ENCODE data around the gene ARID1B. TPM values are rescaled to one million over a fixed set of nuclear protein-coding genes. Genes with fewer than 3 reads are reported as not detected.

Gene ARID1B
- total RNA-seq, 5 donors from 2014 or later (not counting 1 experiment from before 2014, with no cell fraction given) = 103 to 161 (median 108) TPM

DNA sequence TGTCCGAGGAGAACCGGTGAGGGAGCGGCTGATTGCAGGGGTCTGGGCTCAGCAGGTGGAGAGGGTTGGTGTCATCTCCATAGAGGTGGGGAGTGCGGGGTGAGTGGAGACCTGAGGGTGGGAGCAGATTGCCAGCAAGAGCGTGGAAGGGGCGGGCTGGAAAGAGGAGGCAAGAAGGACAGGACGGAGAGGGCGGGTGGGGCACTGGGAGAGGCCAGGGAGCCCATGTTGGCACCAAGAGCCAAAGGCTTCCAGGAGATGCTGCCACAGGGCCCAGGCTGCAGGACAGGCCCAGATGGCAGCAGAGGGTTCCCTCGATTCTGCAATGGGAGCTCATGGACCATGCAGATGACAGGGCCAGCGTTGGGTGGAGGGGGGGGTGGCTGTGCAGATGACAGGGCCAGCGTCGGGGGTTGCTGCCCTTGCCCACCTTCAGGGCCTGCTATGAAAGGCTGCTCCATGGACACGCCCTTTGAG is 440.8 kb downstream of the ARID1B start:
- H3K4me1 ChIP-seq (ENCODE audit: control insufficient read depth in 1 of 2, extremely low read depth in 1 of 2, insufficient read depth in 2 of 2, low read length in 2 of 2) = peaks cover 13 to 26% of the 10 kb centered on the region in 2 experiments
- no peaks in the 10 kb centered on the region for H3K27me3 Mint-ChIP-seq
- H3K27me3 ChIP-seq (replicated peaks in 1 of 2; ENCODE audit: control insufficient read depth in 2 of 2, extremely low read depth in 1 of 2, insufficient read depth in 2 of 2, low read length in 1 of 2) = peaks cover 0 to 13% of the 10 kb centered on the region in 2 experiments
- H3K4me3 ChIP-seq (ENCODE audit: control insufficient read depth in 1 of 2, extremely low read depth in 1 of 2, low read length in 1 of 2) = no peak overlapping the region
- POLR2A ChIA-PET = no interaction called here
- peaks cover 4% of the 10 kb centered on the region for H3K36me3 Mint-ChIP-seq
- H3K27ac ChIP-seq (ENCODE audit: low read length) = no peak overlapping the region
- DNase-seq (no peak), ATAC-seq (replicated peaks in 1 of 4) (no peak)
- 93% methylated on average over 13 of the region's 13 CpGs for WGBS (ENCODE audit: insufficient coverage)
- H3K9me3 ChIP-seq = no peaks in the 10 kb centered on the region
- H3K36me3 ChIP-seq (ENCODE audit: control insufficient read depth in 2 of 2, extremely low read depth in 1 of 2, insufficient read depth in 1 of 2, low read length in 1 of 2) = no peaks in the 10 kb centered on the region
- H3K4me1 Mint-ChIP-seq = peaks cover 19 to 32% (median 26%) of the 10 kb centered on the region in 3 donors
- no peak overlapping the region for H3K27ac Mint-ChIP-seq
- CTCF ChIA-PET = no interaction called here
- no peaks in the 10 kb centered on the region for H3K9me3 Mint-ChIP-seq
- no peak overlapping the region for H3K4me3 Mint-ChIP-seq

DNA sequence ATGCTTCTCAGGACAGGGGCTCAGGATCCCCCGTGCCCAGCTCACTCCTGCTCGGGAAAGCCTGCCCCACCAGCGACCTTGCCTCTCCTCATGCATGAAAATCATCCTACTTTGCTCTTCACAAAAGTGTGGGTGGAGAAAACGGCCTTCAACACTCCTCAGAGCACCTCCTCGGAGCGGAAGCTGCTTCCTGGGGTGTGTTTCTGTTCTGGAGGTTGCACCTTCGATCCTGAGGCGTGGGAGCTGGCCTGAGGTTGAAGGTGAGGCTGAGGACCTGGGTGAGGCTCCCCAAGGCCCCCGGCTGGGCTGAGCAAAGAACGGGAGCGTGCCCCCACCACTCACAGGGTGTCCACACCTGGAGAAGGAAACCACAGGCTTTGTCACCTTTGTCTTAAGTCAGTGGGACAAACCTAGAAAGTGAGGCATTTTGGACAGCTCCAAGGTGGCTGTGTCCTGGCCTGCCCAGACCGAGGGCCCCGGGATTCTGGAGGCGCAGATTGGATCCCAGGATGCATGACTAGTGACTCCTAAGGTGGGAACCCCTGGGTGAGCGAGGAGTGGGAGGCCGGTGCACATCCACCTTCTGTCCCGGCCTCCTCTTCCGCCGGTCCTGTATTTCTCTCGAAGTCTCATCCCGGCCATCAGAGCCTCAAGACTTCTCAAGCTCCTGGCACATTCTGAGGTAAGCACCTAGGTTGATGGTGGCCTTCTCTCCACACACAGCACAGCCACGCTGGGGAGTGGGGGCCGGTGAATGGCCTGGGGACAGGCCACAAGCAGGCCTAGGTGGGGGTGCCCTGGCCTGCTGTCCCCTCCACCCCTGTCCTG is 441.4 kb downstream of the ARID1B start:
- Mint-ChIP-seq H3K9me3 (no peaks in the 10 kb centered on the region), H3K4me1 (peaks cover 24 to 39% (median 31%) of the 10 kb centered on the region in 3 donors), H3K27ac (no peak overlapping the region), H3K4me3 (no peak overlapping the region), H3K27me3 (no peaks in the 10 kb centered on the region), H3K36me3 (peaks cover 4% of the 10 kb centered on the region)
- 96% methylated on average over 12 of the region's 23 CpGs for WGBS (ENCODE audit: insufficient coverage)
- DNase-seq (no peak), ATAC-seq (replicated peaks in 1 of 4) (no peak)
- CTCF ChIA-PET = no interaction called here
- Histone ChIP-seq H3K27ac (ENCODE audit: low read length) (no peak overlapping the region), H3K36me3 (ENCODE audit: control insufficient read depth in 2 of 2, extremely low read depth in 1 of 2, insufficient read depth in 1 of 2, low read length in 1 of 2) (no peaks in the 10 kb centered on the region), H3K4me3 (ENCODE audit: control insufficient read depth in 1 of 2, extremely low read depth in 1 of 2, low read length in 1 of 2) (no peak overlapping the region), H3K9me3 (no peaks in the 10 kb centered on the region), H3K4me1 (ENCODE audit: control insufficient read depth in 1 of 2, extremely low read depth in 1 of 2, insufficient read depth in 2 of 2, low read length in 2 of 2) (peaks cover 15 to 32% of the 10 kb centered on the region in 2 experiments), H3K27me3 (replicated peaks in 1 of 2; ENCODE audit: control insufficient read depth in 2 of 2, extremely low read depth in 1 of 2, insufficient read depth in 2 of 2, low read length in 1 of 2) (peaks cover 0 to 13% of the 10 kb centered on the region in 2 experiments)
- POLR2A ChIA-PET = no interaction called here

DNA sequence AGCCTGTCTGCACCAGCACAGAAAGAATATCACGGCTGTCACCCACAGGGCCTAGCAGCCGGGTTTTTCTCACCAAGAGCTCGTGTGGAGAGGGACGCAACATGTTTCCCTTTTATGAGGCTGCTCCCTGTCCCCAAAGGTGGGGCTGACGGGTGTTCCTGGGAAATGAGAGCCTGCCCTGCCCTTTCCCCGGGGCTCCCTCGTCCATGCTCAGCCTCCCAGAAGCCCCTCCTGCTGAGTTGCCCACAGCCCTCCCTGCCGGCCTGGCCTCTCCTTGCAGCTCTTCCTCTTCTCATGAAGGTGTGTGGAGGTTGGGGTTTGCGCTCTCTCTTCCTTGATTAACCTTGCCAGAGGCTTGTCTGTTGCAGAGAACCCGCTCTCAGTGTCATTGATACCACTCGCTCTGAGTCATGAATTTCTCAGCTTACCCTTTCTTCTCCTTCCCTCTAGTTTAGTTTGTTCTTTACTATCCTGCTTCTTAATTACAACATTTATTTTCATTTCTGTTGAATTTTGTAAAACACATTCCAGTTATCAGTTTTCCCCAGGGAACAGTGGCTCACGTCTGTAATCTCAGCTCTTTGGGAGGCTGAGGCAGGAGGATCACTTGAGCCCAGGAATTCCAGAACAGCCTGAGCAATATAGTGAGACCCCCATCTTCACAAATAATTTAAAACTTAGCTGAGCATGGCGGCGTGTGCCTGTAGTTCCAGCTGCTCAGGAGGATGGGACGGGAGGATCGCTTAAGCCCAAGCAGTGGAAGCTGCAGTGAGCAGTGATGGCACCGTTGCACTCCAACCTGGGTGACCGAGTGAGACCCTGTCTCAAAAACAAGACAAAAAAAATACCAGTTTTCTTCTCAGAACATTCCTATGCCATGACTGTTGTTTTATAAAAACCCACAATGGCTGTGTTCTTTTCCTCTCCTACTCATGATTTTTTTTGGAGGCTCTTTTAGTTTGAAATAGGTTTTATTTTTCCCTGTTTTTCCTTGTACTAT is 442.3 kb downstream of the ARID1B start:
- no peak overlapping the region for H3K27ac ChIP-seq (ENCODE audit: low read length)
- CTCF ChIA-PET = no interaction called here
- H3K4me3 ChIP-seq (ENCODE audit: control insufficient read depth in 1 of 2, extremely low read depth in 1 of 2, low read length in 1 of 2) = no peak overlapping the region
- H3K36me3 ChIP-seq (ENCODE audit: control insufficient read depth in 2 of 2, extremely low read depth in 1 of 2, insufficient read depth in 1 of 2, low read length in 1 of 2) = no peaks in the 10 kb centered on the region
- peaks cover 15 to 33% of the 10 kb centered on the region in 2 experiments for H3K4me1 ChIP-seq (ENCODE audit: control insufficient read depth in 1 of 2, extremely low read depth in 1 of 2, insufficient read depth in 2 of 2, low read length in 2 of 2)
- H3K9me3 ChIP-seq = no peaks in the 10 kb centered on the region
- Mint-ChIP-seq H3K9me3 (no peaks in the 10 kb centered on the region), H3K36me3 (peaks cover 1% of the 10 kb centered on the region), H3K27me3 (no peaks in the 10 kb centered on the region), H3K27ac (no peak overlapping the region), H3K4me3 (no peak overlapping the region), H3K4me1 (peaks cover 25 to 43% (median 36%) of the 10 kb centered on the region in 3 donors)
- WGBS (ENCODE audit: insufficient coverage) = 96% methylated on average over 7 of the region's 18 CpGs
- POLR2A ChIA-PET = no interaction called here
- no peak for DNase-seq
- ATAC-seq (replicated peaks in 1 of 4) = no peak
- H3K27me3 ChIP-seq (replicated peaks in 1 of 2; ENCODE audit: control insufficient read depth in 2 of 2, extremely low read depth in 1 of 2, insufficient read depth in 2 of 2, low read length in 1 of 2) = peaks cover 0 to 13% of the 10 kb centered on the region in 2 experiments

GRCh38 chr6:157220485-157220884 is 443.3 kb downstream of the ARID1B start:
- Mint-ChIP-seq H3K9me3 (no peaks in the 10 kb centered on the region), H3K27me3 (no peaks in the 10 kb centered on the region), H3K4me1 (peaks cover 25 to 43% (median 38%) of the 10 kb centered on the region in 3 donors), H3K27ac (no peak overlapping the region), H3K4me3 (peak overlapping the region; percentile 78 to 79 (median 78)), H3K36me3 (no peaks in the 10 kb centered on the region)
- CTCF ChIA-PET = no interaction called here
- ATAC-seq (replicated peaks in 1 of 4) (no peak), DNase-seq (no peak)
- Histone ChIP-seq H3K4me3 (ENCODE audit: control insufficient read depth in 1 of 2, extremely low read depth in 1 of 2, low read length in 1 of 2) (peak overlapping the region; percentile 67 to 76), H3K4me1 (ENCODE audit: control insufficient read depth in 1 of 2, extremely low read depth in 1 of 2, insufficient read depth in 2 of 2, low read length in 2 of 2) (peaks cover 15 to 33% of the 10 kb centered on the region in 2 experiments), H3K27me3 (replicated peaks in 1 of 2; ENCODE audit: control insufficient read depth in 2 of 2, extremely low read depth in 1 of 2, insufficient read depth in 2 of 2, low read length in 1 of 2) (peaks cover 0 to 13% of the 10 kb centered on the region in 2 experiments), H3K36me3 (ENCODE audit: control insufficient read depth in 2 of 2, extremely low read depth in 1 of 2, insufficient read depth in 1 of 2, low read length in 1 of 2) (no peaks in the 10 kb centered on the region), H3K9me3 (no peaks in the 10 kb centered on the region), H3K27ac (ENCODE audit: low read length) (no peak overlapping the region)
- POLR2A ChIA-PET = no interaction called here
- no CpG with 5 or more reads among the region's 1 CpG for WGBS (ENCODE audit: insufficient coverage)

- Mint-ChIP-seq H3K27ac (peak overlapping the region; percentile 59 to 81), H3K27me3 (no peaks in the 10 kb centered on the region), H3K36me3 (no peaks in the 10 kb centered on the region), H3K4me1 (peaks cover 29 to 45% (median 44%) of the 10 kb centered on the region in 3 donors), H3K9me3 (no peaks in the 10 kb centered on the region), H3K4me3 (peak overlapping the region; percentile 78 to 79 (median 78))
- Histone ChIP-seq H3K27me3 (replicated peaks in 1 of 2; ENCODE audit: control insufficient read depth in 2 of 2, extremely low read depth in 1 of 2, insufficient read depth in 2 of 2, low read length in 1 of 2) (peaks cover 0 to 13% of the 10 kb centered on the region in 2 experiments), H3K4me1 (ENCODE audit: control insufficient read depth in 1 of 2, extremely low read depth in 1 of 2, insufficient read depth in 2 of 2, low read length in 2 of 2) (peaks cover 21 to 35% of the 10 kb centered on the region in 2 experiments), H3K4me3 (ENCODE audit: control insufficient read depth in 1 of 2, extremely low read depth in 1 of 2, low read length in 1 of 2) (peak overlapping the region; percentile 67 to 76), H3K27ac (ENCODE audit: low read length) (no peak overlapping the region), H3K36me3 (ENCODE audit: control insufficient read depth in 2 of 2, extremely low read depth in 1 of 2, insufficient read depth in 1 of 2, low read length in 1 of 2) (no peaks in the 10 kb centered on the region), H3K9me3 (no peaks in the 10 kb centered on the region)
- DNase-seq (peak; percentile 55 to 88 (median 78)), ATAC-seq (replicated peaks in 1 of 4) (peak; percentile 84 to 93 (median 90))
- 27% methylated on average over 38 of the region's 41 CpGs for WGBS (ENCODE audit: insufficient coverage)
- ChIA-PET POLR2A (no interaction called here), CTCF (interaction anchor here in 1 of 2 donors (0.5 kb wide), 1 partner anchor 80 kb away, joined by 3 read pairs; no protein-coding TSS in a partner anchor)
These were observed 444.1 kb downstream of the ARID1B start for GRCh38 chr6:157221049-157221816.

Data from T-cell (primary cell).